K562 (cell line): ENCODE data around the gene OXSR1. TPM values are rescaled to one million over a fixed set of nuclear protein-coding genes. Genes with fewer than 3 reads are reported as not detected.

Source experiments
- CGGBP1 ChIP-seq: fragments of 250-450 bp; sonication (Bioruptor Pico); IDR thresholded peaks from 2 replicates; pipeline ENCODE4 v1.9.0; 2021; ENCODE audit warnings: mild to moderate bottlenecking
- CTBP1 ChIP-seq: fragments of 450-650 bp; IDR thresholded peaks from 2 replicates; pipeline ENCODE4 v1.6.1; 2016; ENCODE audit warnings: borderline replicate concordance
- E2F1 ChIP-seq: sonication (generic); formaldehyde crosslinking; IDR thresholded peaks from 2 replicates; pipeline ENCODE4 v1.8.1; 2023; ENCODE audit warnings: mild to moderate bottlenecking, missing genetic modification reagents, moderate library complexity
- ESRRB ChIP-seq: fragments of 250-450 bp; sonication (Bioruptor Pico); IDR thresholded peaks from 2 replicates; pipeline ENCODE4 v1.5.0; 2020; ENCODE audit warnings: mild to moderate bottlenecking, moderate library complexity, borderline replicate concordance
- FOXK1 ChIP-seq: sonication (generic); formaldehyde crosslinking; IDR thresholded peaks from 2 replicates; pipeline ENCODE4 v1.8.0; 2022; ENCODE audit warnings: missing genetic modification reagents, mild to moderate bottlenecking, borderline replicate concordance
- KDM2B ChIP-seq: fragments of 250-450 bp; sonication (Bioruptor Pico); IDR thresholded peaks from 2 replicates; pipeline ENCODE4 v1.8.0; 2021; ENCODE audit warnings: mild to moderate bottlenecking, moderate library complexity
- KLF16 ChIP-seq: IDR thresholded peaks from 2 replicates; pipeline ENCODE4 v1.6.1; 2016; ENCODE audit warnings: antibody characterized with exemption
- MCM5 ChIP-seq: fragments of 450-650 bp; IDR thresholded peaks from 2 replicates; pipeline ENCODE4 v1.6.1; 2016; ENCODE audit warnings: low read depth
- MEIS2 ChIP-seq: fragments of 450-650 bp; IDR thresholded peaks from 2 replicates; pipeline ENCODE4 v1.6.1; 2014; ENCODE audit warnings: mild to moderate bottlenecking; ENCODE audit not compliant: partially characterized antibody
- MIER1 ChIP-seq: fragments of 450-650 bp; IDR thresholded peaks from 2 replicates; pipeline ENCODE4 v1.6.1; 2016; ENCODE audit warnings: antibody characterized with exemption, mild to moderate bottlenecking, low read depth
- MXI1 ChIP-seq: IDR thresholded peaks from 2 replicates; pipeline ENCODE4 v1.6.1; 2011; ENCODE audit warnings: low read depth, mild to moderate bottlenecking, improper control_type of control experiment, low read length
- NR1H2 ChIP-seq: sonication (generic); formaldehyde crosslinking; IDR thresholded peaks from 2 replicates; pipeline ENCODE4 v1.4.0; 2020; ENCODE audit warnings: mild to moderate bottlenecking, missing genetic modification reagents
- PATZ1 ChIP-seq: fragments of 250-450 bp; sonication (Bioruptor Pico); IDR thresholded peaks from 2 replicates; pipeline ENCODE4 v1.5.0; 2020; ENCODE audit warnings: mild to moderate bottlenecking, borderline replicate concordance
- PHB2 ChIP-seq: fragments of 450-650 bp; IDR thresholded peaks from 2 replicates; pipeline ENCODE4 v1.6.1; 2017; ENCODE audit warnings: low read depth
- PTRF ChIP-seq: fragments of 450-650 bp; IDR thresholded peaks from 2 replicates; pipeline ENCODE4 v1.6.1; 2016; ENCODE audit warnings: mild to moderate bottlenecking, missing genetic modification characterization, missing compliant biosample characterization
- TEAD1 ChIP-seq, 2 experiments: fragments of 450-650 bp in 1 of 2; sonication (generic) in 1 of 2; formaldehyde crosslinking; IDR thresholded peaks; 2 replicates each; pipeline versions ENCODE4 v1.4.0 to v1.8.0; 2020 to 2022; ENCODE audit warnings: mild to moderate bottlenecking in 2 of 2, missing genetic modification reagents in 1 of 2
- THRAP3 ChIP-seq: fragments of 450-650 bp; IDR thresholded peaks from 2 replicates; pipeline ENCODE4 v1.6.1; 2016; ENCODE audit warnings: mild to moderate bottlenecking, inconsistent platforms, borderline replicate concordance
- ZBTB1 ChIP-seq: sonication (generic); formaldehyde crosslinking; IDR thresholded peaks from 2 replicates; pipeline ENCODE4 v1.8.1; 2023; ENCODE audit warnings: missing genetic modification reagents, low read depth, mild to moderate bottlenecking, borderline replicate concordance
- ZBTB8A ChIP-seq: fragments of 450-650 bp; IDR thresholded peaks from 2 replicates; pipeline ENCODE4 v1.6.1; 2018; ENCODE audit warnings: mild to moderate bottlenecking, moderate library complexity; ENCODE audit not compliant: partially characterized antibody
- ZNF197 ChIP-seq: fragments of 200-800 bp; sonication (Bioruptor generic); IDR thresholded peaks from 2 replicates; pipeline ENCODE4 v1.6.1; 2016; ENCODE audit warnings: low read depth, missing genetic modification characterization, missing compliant biosample characterization
- ZNF277 ChIP-seq: fragments of 250-450 bp; sonication (Bioruptor Pico); IDR thresholded peaks from 2 replicates; pipeline ENCODE4 v1.8.0; 2022; ENCODE audit warnings: inconsistent platforms, mild to moderate bottlenecking, moderate library complexity, borderline replicate concordance
- ZNF354B ChIP-seq: fragments of 250-450 bp; sonication (Bioruptor Pico); IDR thresholded peaks from 2 replicates; pipeline ENCODE4 v1.4.0; 2020
- ZNF639 ChIP-seq, 2 experiments: fragments of 200-800 bp in 1 of 2; sonication (Bioruptor generic) in 1 of 2; sonication (generic) in 1 of 2; formaldehyde crosslinking in 1 of 2; IDR thresholded peaks in 1 of 2; conservative IDR thresholded peaks in 1 of 2; 2 replicates each; pipeline versions ENCODE4 v1.5.0 to v1.6.1; 2016 to 2020; ENCODE audit warnings: missing compliant biosample characterization in 1 of 2, missing genetic modification characterization in 1 of 2, missing genetic modification reagents in 1 of 2
- ZNF778 ChIP-seq: fragments of 450-650 bp; formaldehyde crosslinking; IDR thresholded peaks from 2 replicates; pipeline ENCODE4 v1.4.0; 2020; ENCODE audit warnings: mild to moderate bottlenecking, moderate library complexity
- polyA plus RNA-seq, 8 experiments: library from polyadenylated mRNA; depleted of rRNA in 4 of 8; stranded (reverse) in 5 of 8; unstranded in 3 of 8; fragments of >200 nt; fragmentation: Nextera tagmentation in 2 of 8; fragmentation: Illumina TruSeq in 1 of 8; extraction: Ambion mirVana in 2 of 8; extraction: Trizol in 1 of 8; gene quantifications; 2 replicates each; pipeline versions ENCODE4 v1.2.1 to v1.2.3, GENCODE V29; 2011 to 2014; ENCODE audit warnings: inconsistent platforms in 1 of 8, missing spikeins in 1 of 8
- total RNA-seq, 7 experiments: library from RNA; depleted of rRNA in 6 of 7; stranded (reverse); fragments of >200 nt in 6 of 7; fragmentation: Illumina TruSeq in 2 of 7; extraction: Trizol in 2 of 7; gene quantifications; 2 replicates each; pipeline versions ENCODE4 v1.2.1 to v1.2.3, GENCODE V29; 2011 to 2021; ENCODE audit warnings: low replicate concordance in 1 of 7

OXSR1 gene
- total and polyA plus RNA-seq, 9 of the 15 experiments (the other 6 are each of a cell fraction or from before 2014, with no cell fraction given), result 15.7 to 87.6 (median 48.7) TPM

- TF ChIP-seq ZNF639 (CRISPR knock-in tag; conservative IDR thresholded peaks at IDR 0.05 in 1 of 2, IDR thresholded peaks at IDR 0.05 in 1 of 2) (no peak), E2F1 (CRISPR knock-in tag) (no peak), ZBTB1 (no peak), CGGBP1 (CRISPR knock-in tag) (no peak), TEAD1 (CRISPR knock-in tag; IDR thresholded peaks at IDR 0.05) (peak in 1 of 2 experiments; percentile 14; a peak in 1 of 4 replicates), MXI1 (no peak), THRAP3 (no peak), ZNF197 (CRISPR knock-in tag) (no peak), NR1H2 (CRISPR knock-in tag) (peak; percentile 84; the same call in 1 of the 2 replicates), PATZ1 (CRISPR knock-in tag) (no peak), MIER1 (no peak), KDM2B (CRISPR knock-in tag) (no peak), KLF16 (no peak), FOXK1 (no peak), ZNF354B (no peak), ESRRB (CRISPR knock-in tag) (no peak), PTRF (tag) (no peak), MEIS2 (no peak), ZNF277 (no peak), MCM5 (no peak), ZBTB8A (no peak), ZNF778 (CRISPR knock-in tag) (no peak), PHB2 (no peak), CTBP1 (no peak)
Measured at GRCh38 chr3:38136393-38136776, 29.0 kb upstream of the OXSR1 start (continued).
